Measurements from ENCODE around the gene LZTFL1.

LZTFL1 gene

GRCh38 chr3:45844616-45845015 lies 2.7 kb upstream of the LZTFL1 start:
- Histone ChIP-seq H3K36me3 (ENCODE audit: control insufficient read depth in 5 of 5, insufficient read depth in 5 of 5, low read length in 5 of 5) (no peaks in the 10 kb centered on the region), H3K27me3 (ENCODE audit: control insufficient read depth in 5 of 5, insufficient read depth in 4 of 5, low read length in 5 of 5) (peaks cover 0 to 5% (median 0%) of the 10 kb centered on the region in 5 donors), H3K27ac (ENCODE audit: low read depth, low read length) (no peak overlapping the region), H3K4me1 (ENCODE audit: control insufficient read depth in 5 of 5, insufficient read depth in 5 of 5, low read length in 5 of 5) (peaks cover 0 to 20% (median 16%) of the 10 kb centered on the region in 5 donors), H3K9me3 (ENCODE audit: control insufficient read depth in 5 of 5, low read length in 5 of 5) (no peaks in the 10 kb centered on the region), H3K9ac (ENCODE audit: low read length in 5 of 5) (no peak overlapping the region), H3K4me3 (ENCODE audit: low read depth in 1 of 5, low read length in 5 of 5) (no peak overlapping the region)

DNA sequence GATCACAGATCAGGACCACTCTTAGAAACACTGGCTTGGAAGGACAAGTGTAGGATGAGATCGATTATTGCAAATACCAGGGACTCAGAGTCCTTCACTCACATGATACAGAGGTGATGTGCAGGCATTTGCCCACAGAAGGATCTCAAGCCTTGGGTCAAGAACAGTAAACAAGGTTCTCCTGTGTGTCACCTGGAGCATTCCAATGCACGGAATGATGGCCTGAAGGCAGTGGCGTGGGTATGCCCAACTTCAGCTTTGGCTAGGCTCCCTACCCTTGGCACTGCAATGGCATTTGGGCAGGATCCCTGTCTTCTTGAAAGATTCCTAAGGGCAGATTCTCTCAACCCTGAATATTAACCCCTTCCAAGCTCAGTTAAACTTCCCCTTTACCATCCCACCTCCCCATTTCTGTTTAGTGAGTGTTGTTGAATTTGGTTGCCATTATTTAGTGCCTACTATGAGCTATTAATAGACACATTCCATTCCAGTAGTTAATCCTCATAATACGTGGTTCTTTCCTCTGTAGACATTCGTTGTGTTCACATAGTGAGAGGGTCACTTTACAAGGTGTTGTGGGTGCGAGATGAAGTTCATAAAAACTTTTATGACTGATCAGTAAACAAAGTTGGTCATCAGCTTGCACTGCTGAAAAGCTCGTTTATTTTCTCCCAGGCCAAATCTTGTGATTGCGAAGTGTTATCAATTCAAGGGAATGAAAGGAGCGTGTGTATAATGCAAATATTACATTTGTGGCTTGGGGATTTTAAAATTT lies 1.1 kb upstream of the LZTFL1 start:
- H3K9ac ChIP-seq (ENCODE audit: low read length in 5 of 5) = no peak overlapping the region
- no peak overlapping the region for H3K27ac ChIP-seq (ENCODE audit: low read depth, low read length)
- peaks cover 0 to 23% (median 17%) of the 10 kb centered on the region in 5 donors for H3K4me1 ChIP-seq (ENCODE audit: control insufficient read depth in 5 of 5, insufficient read depth in 5 of 5, low read length in 5 of 5)
- H3K36me3 ChIP-seq (ENCODE audit: control insufficient read depth in 5 of 5, insufficient read depth in 5 of 5, low read length in 5 of 5) = no peaks in the 10 kb centered on the region
- H3K4me3 ChIP-seq (ENCODE audit: low read depth in 1 of 5, low read length in 5 of 5) = peak overlapping the region in 1 of 5 donors; percentile 89
- H3K9me3 ChIP-seq (ENCODE audit: control insufficient read depth in 5 of 5, low read length in 5 of 5) = no peaks in the 10 kb centered on the region
- H3K27me3 ChIP-seq (ENCODE audit: control insufficient read depth in 5 of 5, insufficient read depth in 4 of 5, low read length in 5 of 5) = peaks cover 0 to 5% (median 0%) of the 10 kb centered on the region in 5 donors

DNA sequence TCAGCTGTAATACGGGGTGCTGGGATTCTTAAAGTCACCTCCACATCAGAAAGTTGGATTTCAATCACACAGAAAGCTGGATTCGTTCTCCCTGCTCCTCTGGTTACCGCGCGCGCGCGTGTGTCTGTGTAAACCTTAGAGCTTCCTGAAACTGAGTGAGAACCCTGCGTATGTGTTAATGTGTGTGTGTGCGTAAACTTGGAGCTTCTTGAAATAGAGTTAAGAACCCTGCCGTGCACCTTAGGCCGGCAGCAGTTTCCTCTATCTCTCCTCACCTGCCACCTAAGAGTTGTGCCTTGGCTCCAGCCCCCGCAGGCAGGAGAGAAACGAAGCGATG lies 531 bp downstream of the LZTFL1 start:
- H3K36me3 ChIP-seq (ENCODE audit: control insufficient read depth in 5 of 5, insufficient read depth in 5 of 5, low read length in 5 of 5) = peaks cover 0 to 10% (median 4%) of the 10 kb centered on the region in 5 donors
- H3K27me3 ChIP-seq (ENCODE audit: control insufficient read depth in 5 of 5, insufficient read depth in 4 of 5, low read length in 5 of 5) = no peaks in the 10 kb centered on the region
- peak overlapping the region; percentile 40 for H3K27ac ChIP-seq (ENCODE audit: low read depth, low read length)
- peaks cover 0 to 23% (median 17%) of the 10 kb centered on the region in 5 donors for H3K4me1 ChIP-seq (ENCODE audit: control insufficient read depth in 5 of 5, insufficient read depth in 5 of 5, low read length in 5 of 5)
- H3K9ac ChIP-seq (ENCODE audit: low read length in 5 of 5) = peak overlapping the region; percentile 11 to 89 (median 86)
- no peaks in the 10 kb centered on the region for H3K9me3 ChIP-seq (ENCODE audit: control insufficient read depth in 5 of 5, low read length in 5 of 5)
- H3K4me3 ChIP-seq (ENCODE audit: low read depth in 1 of 5, low read length in 5 of 5) = peak overlapping the region; percentile 86 to 93 (median 89)

GRCh38 chr3:45838466-45838865 lies 3.5 kb downstream of the LZTFL1 start:
- H3K9me3 ChIP-seq (ENCODE audit: control insufficient read depth in 5 of 5, low read length in 5 of 5) = no peaks in the 10 kb centered on the region
- no peak overlapping the region for H3K27ac ChIP-seq (ENCODE audit: low read depth, low read length)
- peaks cover 18 to 27% (median 20%) of the 10 kb centered on the region in 5 donors for H3K36me3 ChIP-seq (ENCODE audit: control insufficient read depth in 5 of 5, insufficient read depth in 5 of 5, low read length in 5 of 5)

GRCh38 chr3:45832699-45833098 lies 9.2 kb downstream of the LZTFL1 start:
- H3K9me3 ChIP-seq (ENCODE audit: control insufficient read depth in 5 of 5, low read length in 5 of 5) = no peaks in the 10 kb centered on the region
- no peak overlapping the region for H3K27ac ChIP-seq (ENCODE audit: low read depth, low read length)
- H3K9ac ChIP-seq (ENCODE audit: low read length in 5 of 5) = no peak overlapping the region
- no peaks in the 10 kb centered on the region for H3K4me1 ChIP-seq (ENCODE audit: control insufficient read depth in 5 of 5, insufficient read depth in 5 of 5, low read length in 5 of 5)
- H3K4me3 ChIP-seq (ENCODE audit: low read depth in 1 of 5, low read length in 5 of 5) = no peak overlapping the region
- H3K27me3 ChIP-seq (ENCODE audit: control insufficient read depth in 5 of 5, insufficient read depth in 4 of 5, low read length in 5 of 5) = no peaks in the 10 kb centered on the region
- peaks cover 52 to 71% (median 57%) of the 10 kb centered on the region in 5 donors for H3K36me3 ChIP-seq (ENCODE audit: control insufficient read depth in 5 of 5, insufficient read depth in 5 of 5, low read length in 5 of 5)

More at GRCh38 chr3:45838466-45838865, 3.5 kb downstream of the LZTFL1 start:
- H3K4me3 ChIP-seq (ENCODE audit: low read depth in 1 of 5, low read length in 5 of 5) = no peak overlapping the region
- no peak overlapping the region for H3K9ac ChIP-seq (ENCODE audit: low read length in 5 of 5)
- H3K27me3 ChIP-seq (ENCODE audit: control insufficient read depth in 5 of 5, insufficient read depth in 4 of 5, low read length in 5 of 5) = no peaks in the 10 kb centered on the region
- H3K4me1 ChIP-seq (ENCODE audit: control insufficient read depth in 5 of 5, insufficient read depth in 5 of 5, low read length in 5 of 5) = peaks cover 0 to 23% (median 17%) of the 10 kb centered on the region in 5 donors

DNA sequence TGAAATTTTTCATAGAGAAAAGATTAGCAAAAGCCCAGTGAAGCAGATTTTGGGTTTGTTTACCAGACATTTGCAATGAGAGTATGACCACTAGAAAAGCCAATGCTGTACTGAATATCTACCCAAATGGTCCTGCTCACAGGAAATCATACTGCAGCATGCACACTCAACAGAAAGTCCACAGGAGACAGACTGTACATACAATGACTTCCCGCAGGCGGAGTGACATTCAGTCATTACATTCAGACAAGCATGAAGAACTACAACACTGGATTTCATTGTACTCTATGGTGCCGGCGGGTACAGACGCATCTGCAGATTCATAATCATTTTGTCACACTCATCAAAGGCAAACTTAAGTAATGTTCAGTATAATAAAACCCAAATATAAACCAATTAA lies 11.8 kb downstream of the LZTFL1 start:
- H3K27ac ChIP-seq (ENCODE audit: low read depth, low read length) = no peak overlapping the region
- H3K9ac ChIP-seq (ENCODE audit: low read length in 5 of 5) = no peak overlapping the region
- no peaks in the 10 kb centered on the region for H3K4me1 ChIP-seq (ENCODE audit: control insufficient read depth in 5 of 5, insufficient read depth in 5 of 5, low read length in 5 of 5)
- H3K4me3 ChIP-seq (ENCODE audit: low read depth in 1 of 5, low read length in 5 of 5) = no peak overlapping the region
- H3K36me3 ChIP-seq (ENCODE audit: control insufficient read depth in 5 of 5, insufficient read depth in 5 of 5, low read length in 5 of 5) = peaks cover 57 to 74% (median 63%) of the 10 kb centered on the region in 5 donors
- H3K9me3 ChIP-seq (ENCODE audit: control insufficient read depth in 5 of 5, low read length in 5 of 5) = no peaks in the 10 kb centered on the region
- H3K27me3 ChIP-seq (ENCODE audit: control insufficient read depth in 5 of 5, insufficient read depth in 4 of 5, low read length in 5 of 5) = no peaks in the 10 kb centered on the region

DNA sequence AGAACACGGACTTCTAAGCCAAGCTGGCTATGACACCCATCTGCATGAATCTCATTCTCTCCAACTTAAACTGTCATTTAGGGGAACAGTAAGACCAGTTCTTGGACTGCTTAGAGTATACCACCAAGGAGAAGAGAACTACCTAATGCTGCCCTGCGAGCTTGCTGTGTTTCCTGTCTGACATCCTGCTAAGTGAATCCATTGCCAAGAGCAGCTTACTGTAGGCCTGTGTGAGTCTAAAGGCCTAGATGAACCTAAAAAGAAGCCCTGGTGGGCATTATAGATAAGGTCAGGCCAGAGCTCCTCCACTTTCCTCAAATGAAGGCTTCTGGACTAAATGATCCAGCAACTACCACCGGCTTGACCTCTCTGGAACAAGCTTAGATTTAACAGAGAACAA lies 15.0 kb downstream of the LZTFL1 start:
- Histone ChIP-seq H3K36me3 (ENCODE audit: control insufficient read depth in 5 of 5, insufficient read depth in 5 of 5, low read length in 5 of 5) (peaks cover 53 to 64% (median 53%) of the 10 kb centered on the region in 5 donors), H3K4me3 (ENCODE audit: low read depth in 1 of 5, low read length in 5 of 5) (no peak overlapping the region), H3K27me3 (ENCODE audit: control insufficient read depth in 5 of 5, insufficient read depth in 4 of 5, low read length in 5 of 5) (no peaks in the 10 kb centered on the region), H3K27ac (ENCODE audit: low read depth, low read length) (no peak overlapping the region), H3K9me3 (ENCODE audit: control insufficient read depth in 5 of 5, low read length in 5 of 5) (no peaks in the 10 kb centered on the region), H3K4me1 (ENCODE audit: control insufficient read depth in 5 of 5, insufficient read depth in 5 of 5, low read length in 5 of 5) (no peaks in the 10 kb centered on the region), H3K9ac (ENCODE audit: low read length in 5 of 5) (no peak overlapping the region)

GRCh38 chr3:45826321-45826720 lies 15.6 kb downstream of the LZTFL1 start:
- Histone ChIP-seq H3K36me3 (ENCODE audit: control insufficient read depth in 5 of 5, insufficient read depth in 5 of 5, low read length in 5 of 5) (peaks cover 50 to 64% (median 53%) of the 10 kb centered on the region in 5 donors), H3K4me3 (ENCODE audit: low read depth in 1 of 5, low read length in 5 of 5) (no peak overlapping the region), H3K27me3 (ENCODE audit: control insufficient read depth in 5 of 5, insufficient read depth in 4 of 5, low read length in 5 of 5) (no peaks in the 10 kb centered on the region), H3K9ac (ENCODE audit: low read length in 5 of 5) (no peak overlapping the region), H3K9me3 (ENCODE audit: control insufficient read depth in 5 of 5, low read length in 5 of 5) (no peaks in the 10 kb centered on the region), H3K4me1 (ENCODE audit: control insufficient read depth in 5 of 5, insufficient read depth in 5 of 5, low read length in 5 of 5) (no peaks in the 10 kb centered on the region), H3K27ac (ENCODE audit: low read depth, low read length) (no peak overlapping the region)

DNA sequence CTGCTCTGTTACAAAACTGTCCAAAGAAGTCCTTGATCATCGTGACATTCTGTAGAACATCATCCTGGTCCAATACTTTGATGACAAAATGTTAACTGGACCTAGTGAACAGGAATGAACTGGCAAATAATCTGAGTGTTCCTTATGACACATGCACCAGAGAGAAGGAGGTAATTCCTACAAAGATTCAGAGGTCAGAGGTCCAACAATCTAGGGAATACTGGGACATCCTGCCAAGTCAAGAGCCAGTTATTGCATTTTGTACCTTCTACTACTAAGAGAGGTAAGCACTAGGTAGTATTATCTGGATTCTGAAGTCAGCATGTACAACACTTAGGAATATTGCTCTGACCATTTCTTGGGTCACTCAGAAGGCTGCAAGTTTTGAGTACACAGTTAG lies 20.8 kb downstream of the LZTFL1 start:
- Histone ChIP-seq H3K27me3 (ENCODE audit: control insufficient read depth in 5 of 5, insufficient read depth in 4 of 5, low read length in 5 of 5) (no peaks in the 10 kb centered on the region), H3K36me3 (ENCODE audit: control insufficient read depth in 5 of 5, insufficient read depth in 5 of 5, low read length in 5 of 5) (peaks cover 23 to 34% (median 25%) of the 10 kb centered on the region in 5 donors), H3K4me1 (ENCODE audit: control insufficient read depth in 5 of 5, insufficient read depth in 5 of 5, low read length in 5 of 5) (peaks cover 0 to 6% (median 0%) of the 10 kb centered on the region in 5 donors)

DNA sequence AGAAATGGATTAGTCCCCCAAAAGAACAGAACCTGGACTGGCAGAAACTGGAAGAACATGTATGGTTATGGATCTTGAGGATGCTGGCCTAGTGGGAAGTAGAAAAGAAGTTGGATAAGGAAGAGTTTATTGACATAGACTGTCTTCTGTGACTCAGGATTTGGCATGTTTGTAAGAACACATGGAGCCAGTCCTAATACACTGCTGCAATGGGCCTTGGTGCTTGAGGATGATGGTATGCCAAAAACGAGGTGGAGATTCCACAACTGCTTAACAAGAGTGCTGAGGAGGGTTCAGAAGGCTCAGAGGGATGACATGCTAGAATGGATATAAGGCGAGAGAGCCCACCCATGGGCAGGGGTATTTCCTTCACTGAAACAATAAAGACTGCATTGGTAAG lies 22.4 kb downstream of the LZTFL1 start:
- H3K4me1 ChIP-seq (ENCODE audit: control insufficient read depth in 5 of 5, insufficient read depth in 5 of 5, low read length in 5 of 5) = peaks cover 0 to 6% (median 0%) of the 10 kb centered on the region in 5 donors
- peaks cover 0 to 11% (median 3%) of the 10 kb centered on the region in 5 donors for H3K9me3 ChIP-seq (ENCODE audit: control insufficient read depth in 5 of 5, low read length in 5 of 5)
- peaks cover 13 to 28% (median 18%) of the 10 kb centered on the region in 5 donors for H3K36me3 ChIP-seq (ENCODE audit: control insufficient read depth in 5 of 5, insufficient read depth in 5 of 5, low read length in 5 of 5)
- no peak overlapping the region for H3K4me3 ChIP-seq (ENCODE audit: low read depth in 1 of 5, low read length in 5 of 5)
- no peak overlapping the region for H3K27ac ChIP-seq (ENCODE audit: low read depth, low read length)
- no peak overlapping the region for H3K9ac ChIP-seq (ENCODE audit: low read length in 5 of 5)
- H3K27me3 ChIP-seq (ENCODE audit: control insufficient read depth in 5 of 5, insufficient read depth in 4 of 5, low read length in 5 of 5) = no peaks in the 10 kb centered on the region

More for the DNA sequence above, 20.8 kb downstream of the LZTFL1 start:
- Histone ChIP-seq H3K27ac (ENCODE audit: low read depth, low read length) (no peak overlapping the region), H3K9ac (ENCODE audit: low read length in 5 of 5) (no peak overlapping the region), H3K9me3 (ENCODE audit: control insufficient read depth in 5 of 5, low read length in 5 of 5) (peaks cover 0 to 11% (median 0%) of the 10 kb centered on the region in 5 donors), H3K4me3 (ENCODE audit: low read depth in 1 of 5, low read length in 5 of 5) (no peak overlapping the region)
